Endothelial cell of umbilical vein (primary cell): ENCODE measurements around the gene CD151. TPM values are rescaled to one million over a fixed set of nuclear protein-coding genes. Genes with fewer than 3 reads are reported as not detected.

Source experiments
- BruUV-seq: library from RNA; stranded (reverse); fragments of 400-500 nt; replicated peaks from 2 replicates; lab custom pipeline; 2021; lab: Mats Ljungman, UMichigan
- CTCF ChIA-PET: fragments of 300-600, 350-600 bp; sonication (Branson Sonifier 250); formaldehyde crosslinking; loops from one replicate; lab custom pipeline; 2021; ENCODE audit warnings: antibody characterized with exemption, inconsistent platforms; lab: Charles Lee
- POLR2A ChIA-PET: fragments of 300-600, 350-600 bp; sonication (Branson Sonifier 250); formaldehyde crosslinking; loops from one replicate; lab custom pipeline; 2021; ENCODE audit warnings: antibody characterized with exemption, inconsistent platforms; lab: Charles Lee
- DNase-seq: peaks from one replicate; pipeline ENCODE4 v3.0.0-alpha.2; 2011; ENCODE audit warnings: low read depth, low spot score
- FAIRE-seq: peaks from 2 replicates; lab custom pipeline; 2011; peaks lifted over from hg19 to GRCh38; lab: Jason Lieb, UNC
- H2AFZ ChIP-seq: 2 replicates; pipeline ENCODE4 v1.6.0; 2012; ENCODE audit warnings: low read depth, low read length, control low read depth, inconsistent platforms
- H3K27ac ChIP-seq: 2 replicates; pipeline ENCODE4 v1.5.1; 2011; ENCODE audit warnings: low read depth, mild to moderate bottlenecking, control low read depth, low read length, moderate library complexity; ENCODE audit not compliant: insufficient read depth
- H3K27me3 ChIP-seq, 2 experiments: 2 replicates each; pipeline versions ENCODE4 v1.6.0 to v1.6.1; 2011; ENCODE audit warnings: low read length in 2 of 2, mixed read lengths in 1 of 2; ENCODE audit not compliant: control insufficient read depth in 2 of 2, insufficient read depth in 2 of 2
- H3K36me3 ChIP-seq, 2 experiments: 2 replicates in 1 of 2; 3 replicates in 1 of 2; pipeline ENCODE4 v1.5.1; 2011; ENCODE audit warnings: low read length in 2 of 2, mild to moderate bottlenecking in 1 of 2, moderate library complexity in 1 of 2; ENCODE audit not compliant: control insufficient read depth in 2 of 2, insufficient read depth in 2 of 2; ENCODE audit errors: extremely low read depth in 1 of 2
- H3K4me1 ChIP-seq: 3 replicates; pipeline ENCODE4 v1.5.1; 2011; ENCODE audit warnings: mild to moderate bottlenecking, low read length; ENCODE audit not compliant: control insufficient read depth, insufficient read depth; ENCODE audit errors: extremely low read depth
- H3K4me2 ChIP-seq: 2 replicates; pipeline ENCODE4 v1.6.1; 2011; ENCODE audit warnings: low read length, control low read depth, mixed read lengths; ENCODE audit not compliant: insufficient read depth
- H3K4me3 ChIP-seq, 3 experiments: fragments of 200-600 bp in 1 of 3; sonication (generic), shearing (Covaris generic) in 1 of 3; replicated peaks in 1 of 3; 2 replicates each; pipeline ENCODE4 v1.5.1; 2011 to 2016; ENCODE audit warnings: control low read depth in 3 of 3, low read length in 3 of 3, mild to moderate bottlenecking in 2 of 3, inconsistent platforms in 1 of 3, low read depth in 1 of 3, moderate library complexity in 1 of 3; ENCODE audit not compliant: insufficient read depth in 1 of 3
- H3K79me2 ChIP-seq: 2 replicates; pipeline ENCODE4 v1.6.0; 2012; ENCODE audit warnings: low read length, inconsistent platforms; ENCODE audit not compliant: control insufficient read depth, insufficient read depth
- H3K9ac ChIP-seq: replicated peaks from 2 replicates; pipeline ENCODE3; 2011; ENCODE audit warnings: low read length, control low read depth; ENCODE audit not compliant: insufficient read depth; ENCODE audit errors: extremely low read depth
- H3K9me1 ChIP-seq: replicated peaks from 3 replicates; pipeline ENCODE4 v1.6.0; 2011; ENCODE audit warnings: mild to moderate bottlenecking, low read length; ENCODE audit not compliant: control insufficient read depth, insufficient read depth; ENCODE audit errors: extremely low read depth
- H3K9me3 ChIP-seq: replicated peaks from 2 replicates; pipeline ENCODE4 v1.5.1; 2012; ENCODE audit warnings: low read length, inconsistent platforms; ENCODE audit not compliant: control insufficient read depth, insufficient read depth
- H4K20me1 ChIP-seq: replicated peaks from 2 replicates; pipeline ENCODE3; 2011; ENCODE audit warnings: mild to moderate bottlenecking, low read length; ENCODE audit not compliant: control insufficient read depth, insufficient read depth; ENCODE audit errors: extremely low read depth
- CTCF ChIP-seq, 2 donors: IDR thresholded peaks; 1 replicate in 1 of 2; 2 replicates in 1 of 2; pipeline ENCODE4 v1.5.1; 2011; ENCODE audit warnings: low read length in 2 of 2, mild to moderate bottlenecking in 2 of 2, moderate library complexity in 2 of 2, control low read depth in 1 of 2, inconsistent platforms in 1 of 2, low read depth in 1 of 2; ENCODE audit not compliant: insufficient read depth in 1 of 2; ENCODE audit errors: extremely low read depth in 1 of 2
- EZH2 ChIP-seq: IDR thresholded peaks from 2 replicates; pipeline ENCODE4 v1.6.1; 2012; ENCODE audit warnings: borderline replicate concordance, low read depth, mild to moderate bottlenecking, moderate library complexity, low read length, inconsistent platforms; ENCODE audit not compliant: severe bottlenecking
- GATA2 ChIP-seq: IDR thresholded peaks from 2 replicates; pipeline ENCODE4 v1.7.0; 2011; ENCODE audit warnings: low read depth, mild to moderate bottlenecking, moderate library complexity, mixed read lengths, low read length; ENCODE audit not compliant: insufficient read length, insufficient read depth
- JUN ChIP-seq: IDR thresholded peaks from 2 replicates; pipeline ENCODE4 v1.6.1; 2011; ENCODE audit warnings: borderline replicate concordance, low read depth; ENCODE audit not compliant: insufficient read length, insufficient read depth
- MAX ChIP-seq: IDR thresholded peaks from 2 replicates; pipeline ENCODE4 v1.6.1; 2011; ENCODE audit not compliant: insufficient read depth, insufficient read length
- POLR2AphosphoS5 ChIP-seq: IDR thresholded peaks from 2 replicates; pipeline ENCODE4 v1.6.1; 2012; ENCODE audit warnings: low read depth, mild to moderate bottlenecking, control low read depth, low read length, moderate library complexity; ENCODE audit not compliant: insufficient read depth
- dilution Hi-C: fragments of 300-500 bp; cut with MboI; formaldehyde crosslinking; loops from one replicate; pipeline ENCODE4 v1.15.0; 2019; ENCODE audit warnings: low sequenced_read_pairs; ENCODE audit not compliant: extremely low pct_ligation_motif_present
- intact Hi-C: fragments of 100-400 bp; cut with micrococcal nuclease; formaldehyde crosslinking; loops from one replicate; pipeline ENCODE4 v1.10.0; 2022
- polyA plus RNA-seq, 4 experiments: library from polyadenylated mRNA; depleted of rRNA in 3 of 4; stranded (reverse) in 3 of 4; unstranded in 1 of 4; fragments of >200 nt; gene quantifications; 2 replicates each; pipeline versions ENCODE4 v1.2.1 to v1.2.3, GENCODE V29; 2011 to 2012; ENCODE audit warnings: missing spikeins in 1 of 4
- total RNA-seq: library from RNA; stranded (reverse); gene quantifications from 2 replicates; pipeline ENCODE4 v1.2.3, GENCODE V29; 2021

CD151 gene
- total and polyA plus RNA-seq, 2 donors (not counting 3 experiments of a cell fraction or from before 2014, with no cell fraction given), result 515 to 1,090 TPM

GRCh38 chr11:833114-833791 lies 501 bp downstream of the CD151 start:
- Histone ChIP-seq H3K9ac (peak overlapping the region; percentile 85), H3K9me1 (no peaks in the 10 kb centered on the region), H3K4me3 (peak overlapping the region; percentile 50 to 70 (median 67)), H3K9me3 (no peaks in the 10 kb centered on the region), H3K79me2 (peaks cover 37% of the 10 kb centered on the region), H3K36me3 (peaks cover 12 to 22% of the 10 kb centered on the region in 2 experiments), H4K20me1 (no peaks in the 10 kb centered on the region), H3K27ac (peak overlapping the region; percentile 79), H3K27me3 (no peaks in the 10 kb centered on the region), H2AFZ (no peak overlapping the region), H3K4me1 (peaks cover 47% of the 10 kb centered on the region), H3K4me2 (peak overlapping the region; percentile 75)
- ChIA-PET POLR2A (interaction anchor here (1.4 to 3.3 kb wide), 2 partner anchors 10 to 22 kb away, joined by 6 to 25 read pairs; partner anchors contain the start of genes POLR2L and TSPAN4), CTCF (interaction anchor here (2.1 to 2.9 kb wide), 2 partner anchors 11 to 15 kb away, joined by 11 to 19 read pairs; partner anchors contain the start of genes PNPLA2 and TSPAN4)
- DNase-seq, result peak; percentile 63
- peak; percentile 18 for FAIRE-seq
- BruUV-seq, result no TSS peak
- intact Hi-C loops, result no loop called here
- dilution Hi-C loops, result no loop called here
- TF ChIP-seq EZH2 (no peak), MAX (no peak), POLR2AphosphoS5 (peak; percentile 21), JUN (no peak), GATA2 (no peak), CTCF (IDR thresholded peaks at IDR 0.05; ENCODE audit: extremely low read depth in 1 of 2, insufficient read depth in 1 of 2, low read depth in 1 of 2, low read length in 2 of 2) (no peak)
